A172 (cell line): ENCODE data around the gene VAV2. TPM values are rescaled to one million over a fixed set of nuclear protein-coding genes. Genes with fewer than 3 reads are reported as not detected.

Source experiments
- DNase-seq: peaks from one replicate; pipeline ENCODE4 v3.0.0-alpha.2; 2015; ENCODE audit warnings: low spot score
- total RNA-seq: library from RNA; depleted of rRNA; stranded (reverse); fragments of >200 nt; shearing (Covaris generic); gene quantifications from 2 replicates; pipeline ENCODE4 v1.2.3, GENCODE V29; 2014; rRNA removed

The VAV2 gene
- total RNA-seq: 14.2 and 14.4 TPM in 2 replicates

- peak; percentile 56 for DNase-seq
Measured at GRCh38 chr9:133991964-133992779, at the start of gene VAV2. Gene VAV2, minus strand, starts transcription at chr9:133992324. Its CDS starts 46 bp downstream, at chr9:133992278.

DNA sequence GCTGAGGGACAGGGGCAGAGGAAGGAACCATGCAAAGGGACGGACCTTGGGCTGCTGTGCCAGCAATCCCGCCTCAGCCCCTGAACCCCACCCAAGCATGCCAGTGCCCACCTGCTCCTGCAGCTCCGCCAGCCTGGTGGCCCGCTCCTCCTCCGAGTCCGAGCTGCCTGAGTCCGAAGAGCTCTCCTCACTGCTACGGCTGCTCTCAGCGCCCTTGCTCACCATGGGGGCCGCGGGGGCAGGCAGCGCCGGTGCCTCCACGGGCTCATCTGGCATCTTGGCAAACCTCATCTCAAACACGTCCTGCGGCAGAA, 49.5 kb upstream of the VAV2 start:
- DNase-seq: no peak

DNA sequence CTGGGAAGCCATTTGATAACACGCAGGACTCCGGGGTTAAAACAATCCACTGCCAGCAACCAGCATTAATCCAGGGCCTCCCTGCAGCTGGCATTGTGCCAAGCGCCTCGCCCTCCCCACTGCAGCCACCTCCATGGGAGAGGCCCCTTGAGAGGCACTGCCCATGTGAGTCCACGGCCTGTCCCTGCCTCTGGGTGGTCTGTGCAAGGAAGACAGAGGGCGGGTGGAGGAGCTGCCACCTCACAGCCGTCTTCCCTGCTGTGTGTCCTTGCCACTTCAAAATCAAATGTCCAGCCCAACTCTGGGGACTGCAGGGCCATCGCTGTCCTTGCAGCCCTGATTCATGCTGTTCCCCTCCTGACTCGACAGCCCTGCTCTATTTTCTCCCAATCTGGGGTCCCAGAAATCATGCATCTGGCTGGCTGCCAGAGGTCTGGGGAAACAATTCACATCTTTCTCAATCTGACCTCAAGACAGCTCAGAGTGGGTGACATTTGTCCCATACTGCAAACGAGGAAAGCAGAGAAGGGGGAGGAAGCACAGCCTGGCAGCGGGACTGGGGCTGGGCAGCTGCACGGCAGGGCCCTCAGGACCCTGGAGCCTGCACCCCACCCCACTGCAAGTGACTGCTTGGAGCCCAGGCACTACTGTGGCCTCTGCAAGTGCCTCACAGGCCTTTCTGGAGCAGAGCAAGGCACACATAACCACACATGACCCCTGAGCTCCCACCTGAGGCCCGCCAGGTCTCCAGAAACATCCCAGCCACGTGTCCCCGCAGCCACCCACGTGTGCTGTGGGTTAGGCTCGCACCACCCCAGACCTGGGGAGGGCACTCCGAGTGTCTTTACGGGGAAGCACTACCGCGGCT, 48.9 kb upstream of the VAV2 start:
- no peak for DNase-seq

DNA sequence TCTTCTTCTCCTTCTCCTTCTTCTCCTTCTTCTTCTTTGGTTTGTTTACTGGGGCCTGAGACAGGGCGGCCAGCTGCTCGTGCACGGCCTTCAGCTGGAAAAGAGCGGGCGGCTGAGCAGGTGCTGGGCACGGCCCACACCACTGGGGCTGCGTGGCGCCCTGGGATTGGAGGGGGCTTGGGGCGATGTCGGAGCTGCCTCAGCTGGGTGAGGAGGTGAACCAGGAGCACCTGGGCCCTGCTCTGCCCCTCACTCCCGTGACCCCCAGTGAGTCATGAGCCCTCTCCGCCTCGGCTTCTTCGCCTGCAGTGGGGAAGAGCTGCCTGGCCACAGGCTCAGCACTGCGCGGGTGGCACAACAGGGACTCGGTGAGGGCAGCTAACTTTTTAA, 48.0 kb upstream of the VAV2 start:
- DNase-seq: no peak

- no peak for DNase-seq
Measured at GRCh38 chr9:134039386-134040175, 47.5 kb upstream of the VAV2 start.

DNA sequence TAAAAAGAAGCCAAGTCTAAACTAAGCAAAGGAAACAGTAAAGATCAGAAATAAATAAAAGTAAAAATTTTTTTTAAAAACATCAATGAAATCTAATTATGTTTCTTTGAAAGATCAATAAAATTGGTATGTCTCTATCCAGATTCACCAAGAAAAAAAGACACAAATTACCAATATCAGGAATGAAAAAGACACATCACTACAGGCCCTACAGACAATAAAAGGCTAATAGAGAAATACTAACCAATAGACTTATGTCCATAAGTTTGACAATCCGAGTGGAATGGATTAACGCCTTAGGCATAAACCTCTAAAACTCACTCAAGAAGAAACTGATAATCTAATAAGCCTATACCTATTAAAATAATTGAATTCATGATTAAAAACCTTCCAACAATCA, 45.5 kb upstream of the VAV2 start:
- DNase-seq: no peak

DNA sequence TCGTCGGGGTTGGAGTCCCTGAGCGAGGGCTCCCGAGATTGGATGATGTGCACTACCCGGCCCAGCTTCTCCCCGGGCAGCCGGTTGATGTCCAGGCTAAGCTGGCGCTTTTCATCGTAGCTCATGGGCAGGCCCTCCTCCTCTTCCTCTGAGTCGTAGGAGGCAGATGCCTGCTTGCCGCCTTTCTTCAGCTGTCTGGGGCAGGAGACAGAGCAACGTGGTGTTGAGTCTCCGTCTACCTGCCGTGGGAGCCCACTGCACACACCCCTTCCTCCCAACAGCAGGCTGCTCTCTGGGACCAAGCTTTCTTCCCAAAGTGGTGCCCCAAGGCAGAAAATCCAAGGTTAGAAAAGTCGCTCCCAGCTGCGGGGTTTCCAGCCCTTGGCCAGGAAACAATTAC, 44.0 kb upstream of the VAV2 start:
- DNase-seq: no peak

DNA sequence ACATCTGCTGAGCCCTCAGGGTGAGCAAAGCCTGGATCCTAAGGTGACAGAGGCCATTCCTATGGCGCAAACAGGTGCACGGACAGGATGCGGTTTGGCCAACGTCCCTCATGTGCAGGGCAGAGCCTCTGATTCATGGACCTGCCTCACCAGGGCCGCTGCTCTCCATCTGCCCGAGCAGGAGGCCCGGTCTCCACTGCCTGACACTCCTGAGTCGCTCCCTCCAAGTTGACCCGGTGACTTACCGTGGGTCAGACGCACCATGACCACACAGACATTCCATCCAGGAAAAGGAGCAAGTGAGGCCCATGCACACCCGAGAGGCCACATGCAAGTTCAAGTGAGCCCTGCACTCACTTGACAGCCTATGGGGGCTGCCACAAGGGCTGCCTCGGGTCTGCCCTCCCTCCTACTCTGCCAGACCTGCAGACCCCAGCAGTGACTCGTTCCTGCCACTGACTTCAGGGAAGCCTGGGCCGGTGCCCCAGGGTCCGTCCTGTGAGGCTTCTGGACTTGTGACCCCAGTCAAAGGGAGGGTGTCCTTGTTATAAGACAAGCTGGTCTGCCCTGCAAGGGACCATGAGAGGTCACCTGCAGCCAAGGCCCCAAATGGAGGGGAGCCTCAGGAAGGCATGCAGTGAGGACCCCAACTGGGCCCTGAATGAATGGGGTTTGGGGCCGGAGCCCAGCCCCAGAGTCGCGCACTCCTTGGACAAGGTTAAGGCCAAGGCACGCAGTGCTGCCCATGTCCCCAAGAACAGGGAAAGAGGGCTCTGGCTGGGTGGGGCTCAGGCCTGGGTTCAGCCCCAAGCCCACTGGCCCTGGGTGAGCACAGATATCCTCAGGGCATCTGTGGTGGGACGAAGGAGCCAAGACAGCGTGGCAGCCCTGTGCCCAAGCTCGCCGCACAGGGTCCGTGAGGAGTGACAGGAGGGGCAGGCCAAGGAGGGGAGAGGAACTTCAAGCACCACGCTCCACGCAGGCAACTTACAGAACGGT, 43.2 kb upstream of the VAV2 start:
- no peak for DNase-seq

DNA sequence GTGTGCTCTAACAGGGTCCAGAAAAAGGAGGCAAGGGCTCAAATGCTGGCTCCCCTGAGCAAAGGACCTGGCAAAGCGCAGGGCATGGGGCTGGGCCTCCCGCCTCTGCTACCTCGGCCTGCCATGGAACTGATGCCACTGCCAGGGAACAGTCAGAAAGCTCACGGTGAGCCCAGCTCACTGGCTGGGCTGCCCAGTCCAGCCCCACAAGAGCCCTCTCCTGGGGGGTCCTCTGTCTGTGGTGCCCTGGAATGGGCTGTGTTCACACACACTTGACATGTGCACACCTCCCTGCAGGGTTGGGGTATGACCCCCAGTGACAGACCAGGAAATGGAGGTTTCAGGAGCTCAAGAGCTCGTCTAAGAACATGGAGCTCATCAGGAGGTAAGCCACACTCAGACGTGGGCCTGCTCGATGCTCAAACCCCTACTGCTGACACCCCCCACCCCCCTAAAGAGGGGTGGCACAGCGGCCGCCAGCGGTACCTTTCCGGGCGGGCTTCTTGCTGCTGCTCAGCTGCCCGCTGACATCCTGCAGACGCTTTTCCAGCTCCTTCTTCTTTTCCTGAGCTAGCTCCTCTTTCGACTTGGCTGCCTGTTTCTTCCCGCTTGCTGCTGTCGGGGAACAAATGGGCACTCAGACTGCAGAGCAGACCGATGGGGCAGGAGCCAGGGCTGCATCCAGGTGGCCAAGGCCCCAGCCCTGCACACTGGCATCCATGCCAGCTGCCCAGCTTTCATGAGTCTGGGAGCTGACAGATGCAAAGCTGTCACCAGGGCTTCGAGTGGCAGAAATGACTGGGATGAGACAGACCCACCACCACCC, 42.3 kb upstream of the VAV2 start:
- no peak for DNase-seq

DNA sequence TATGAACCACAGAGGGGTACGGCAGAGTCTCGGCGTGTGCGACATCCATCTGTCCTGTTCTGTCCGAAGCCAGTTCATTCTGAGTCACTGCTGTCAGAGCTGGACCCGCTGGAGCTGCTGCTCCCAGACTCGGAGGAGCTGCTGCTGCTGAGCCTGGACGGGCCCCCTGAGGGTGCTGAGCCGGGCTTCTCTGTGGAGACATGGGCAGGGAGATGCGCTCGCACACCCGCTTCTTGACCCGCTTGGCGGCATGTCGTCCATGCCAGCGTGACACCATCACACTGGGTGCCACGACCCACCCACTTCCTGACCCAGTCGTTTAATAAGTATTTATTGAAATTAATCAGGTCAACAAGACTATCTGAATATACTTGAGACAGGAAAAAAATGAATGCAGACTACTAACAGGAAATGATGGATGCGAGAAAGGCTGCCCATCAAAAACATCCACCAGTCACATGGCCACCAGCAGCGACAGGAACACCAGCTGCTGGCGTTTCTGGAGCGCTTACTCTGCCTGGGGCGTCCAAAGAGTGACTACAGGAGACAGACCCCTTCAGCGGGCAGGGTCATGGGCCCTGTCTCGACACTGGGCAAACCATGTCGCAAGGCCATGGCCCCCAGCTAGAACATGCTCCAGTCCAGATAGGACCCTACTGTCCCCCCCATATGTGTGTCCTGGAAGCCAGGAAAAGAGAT, 41.5 kb upstream of the VAV2 start:
- no peak for DNase-seq

DNA sequence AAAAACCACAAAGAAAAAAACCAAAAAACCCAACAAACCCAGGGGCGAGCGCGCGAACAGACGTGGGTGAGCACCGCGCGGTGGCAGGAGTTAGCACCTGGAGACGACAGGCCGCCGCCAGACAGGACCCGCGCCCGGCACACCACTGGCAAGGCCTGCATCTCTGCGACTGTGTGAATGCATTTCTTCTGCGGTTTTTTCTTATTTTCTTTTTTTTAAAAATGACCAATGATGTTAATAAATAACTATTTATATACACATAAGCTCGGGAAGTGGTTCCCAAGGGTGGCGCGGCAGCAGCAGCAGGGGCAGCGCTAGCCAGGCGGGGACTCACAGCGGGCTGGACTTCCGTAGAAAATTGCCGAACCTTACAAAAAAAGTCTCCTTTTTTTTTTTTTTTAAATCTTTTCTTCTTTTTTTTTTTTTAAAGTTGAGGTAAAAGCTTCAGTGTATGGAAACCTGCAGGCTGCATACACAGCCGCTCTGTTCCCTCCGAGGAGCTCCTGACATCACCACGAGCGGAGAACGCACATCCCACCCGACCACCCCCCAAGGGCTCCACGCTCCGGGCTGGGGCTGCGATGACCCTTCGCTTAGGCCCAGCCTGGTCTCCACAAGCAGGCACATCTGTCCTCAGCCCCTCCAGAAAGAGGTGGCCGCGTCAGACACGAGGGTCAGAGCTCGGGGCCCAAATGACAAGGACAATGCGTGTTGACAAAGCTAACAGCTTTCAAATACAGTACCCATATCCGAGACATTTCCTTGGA, 40.5 kb upstream of the VAV2 start:
- no peak for DNase-seq

DNA sequence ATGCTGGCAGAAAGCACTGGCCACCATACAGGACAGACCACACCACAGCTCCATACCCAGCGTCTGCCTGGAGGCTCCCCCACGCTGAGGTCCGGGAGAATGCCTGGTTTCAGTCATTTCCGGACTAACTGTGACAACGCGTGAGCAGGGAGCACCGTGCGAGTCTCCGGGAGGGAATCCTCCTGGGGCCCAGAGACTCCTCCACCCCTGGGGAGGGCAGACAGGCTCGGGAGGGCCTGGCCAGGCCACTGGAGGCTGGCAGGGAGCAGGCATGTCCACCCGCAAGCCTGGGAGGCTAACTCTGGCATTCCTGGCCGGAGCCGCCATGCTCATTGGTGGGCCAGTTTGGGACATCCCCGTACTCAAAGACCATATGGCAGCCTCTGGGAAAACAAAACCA, 39.7 kb upstream of the VAV2 start:
- DNase-seq: no peak

DNA sequence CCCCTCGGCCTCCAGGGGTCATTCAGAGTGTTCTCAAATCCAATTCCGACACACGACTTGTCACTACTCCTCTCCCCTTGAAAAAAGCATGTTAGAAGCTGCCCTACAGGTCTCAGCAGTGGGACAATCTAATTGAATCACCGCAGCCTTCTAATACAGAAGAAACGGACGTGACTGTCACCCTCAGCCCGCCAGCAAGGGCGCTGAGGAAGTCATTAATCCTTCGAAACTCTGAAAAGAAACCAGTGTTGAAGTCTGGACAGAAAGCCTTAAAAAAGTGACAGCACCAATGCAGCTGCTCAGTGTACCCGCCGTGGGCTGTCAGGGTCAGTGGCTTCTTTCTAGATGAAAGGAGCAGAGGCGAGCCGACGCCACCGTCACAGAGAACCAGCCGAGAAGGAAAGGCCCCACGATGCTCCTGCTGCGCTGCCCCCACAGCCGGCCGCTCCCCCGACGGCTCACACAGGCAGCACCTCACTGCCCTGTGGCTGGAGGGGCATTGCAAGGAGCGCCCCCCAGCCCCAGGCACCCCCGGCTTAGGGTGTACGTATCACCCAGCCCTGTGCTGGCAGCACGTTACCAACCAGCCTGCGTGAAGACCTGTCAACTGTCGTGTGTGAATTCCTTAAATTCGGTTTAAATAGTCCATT, 38.8 kb upstream of the VAV2 start:
- no peak for DNase-seq

DNA sequence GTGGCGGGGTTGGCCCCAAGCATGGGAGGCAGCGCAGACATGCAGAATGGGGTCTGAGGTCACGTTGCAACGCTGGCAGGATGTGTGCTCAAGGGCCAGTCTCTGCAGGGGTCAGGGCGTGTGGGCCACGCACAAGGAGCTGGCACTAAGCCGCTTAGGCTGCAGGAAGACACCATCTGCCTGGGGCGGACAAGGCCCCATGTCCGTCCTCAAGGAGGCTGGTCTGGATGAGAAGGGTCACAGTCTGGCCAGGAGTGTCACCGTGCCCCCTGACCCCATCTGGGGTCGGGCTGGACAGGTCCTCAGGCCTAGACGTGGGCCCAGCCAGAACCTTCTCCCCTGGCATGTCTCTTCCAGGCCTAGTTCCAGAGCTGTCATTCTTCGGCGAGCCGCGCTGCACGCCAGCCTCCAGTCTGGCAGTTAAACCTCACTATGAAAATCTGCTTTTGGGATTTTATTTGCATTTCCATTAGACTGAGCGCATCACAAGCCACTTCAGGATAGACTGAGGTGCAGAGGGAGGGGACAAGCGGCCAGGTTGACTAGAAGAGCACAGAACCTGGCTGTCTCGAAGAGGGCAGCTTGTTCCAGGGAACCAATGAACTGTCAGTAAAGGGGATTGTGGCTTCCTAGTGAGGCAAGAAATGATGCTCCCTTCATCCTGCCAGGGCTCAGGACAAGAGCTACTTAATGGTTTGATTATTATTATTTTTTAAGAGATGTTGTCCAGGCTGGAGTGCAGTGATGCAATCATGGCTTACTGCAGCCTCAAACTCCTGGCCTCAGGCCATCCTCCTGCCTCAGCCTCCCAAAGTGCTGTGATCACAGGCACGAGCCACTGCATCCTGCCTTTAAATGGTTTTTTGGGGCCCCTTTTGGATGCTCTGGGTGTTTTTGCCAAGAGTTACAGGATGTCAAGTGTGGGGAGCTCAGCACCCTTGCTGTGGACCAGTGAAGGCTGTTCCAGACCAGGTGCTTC, 37.4 kb upstream of the VAV2 start:
- DNase-seq: no peak

DNA sequence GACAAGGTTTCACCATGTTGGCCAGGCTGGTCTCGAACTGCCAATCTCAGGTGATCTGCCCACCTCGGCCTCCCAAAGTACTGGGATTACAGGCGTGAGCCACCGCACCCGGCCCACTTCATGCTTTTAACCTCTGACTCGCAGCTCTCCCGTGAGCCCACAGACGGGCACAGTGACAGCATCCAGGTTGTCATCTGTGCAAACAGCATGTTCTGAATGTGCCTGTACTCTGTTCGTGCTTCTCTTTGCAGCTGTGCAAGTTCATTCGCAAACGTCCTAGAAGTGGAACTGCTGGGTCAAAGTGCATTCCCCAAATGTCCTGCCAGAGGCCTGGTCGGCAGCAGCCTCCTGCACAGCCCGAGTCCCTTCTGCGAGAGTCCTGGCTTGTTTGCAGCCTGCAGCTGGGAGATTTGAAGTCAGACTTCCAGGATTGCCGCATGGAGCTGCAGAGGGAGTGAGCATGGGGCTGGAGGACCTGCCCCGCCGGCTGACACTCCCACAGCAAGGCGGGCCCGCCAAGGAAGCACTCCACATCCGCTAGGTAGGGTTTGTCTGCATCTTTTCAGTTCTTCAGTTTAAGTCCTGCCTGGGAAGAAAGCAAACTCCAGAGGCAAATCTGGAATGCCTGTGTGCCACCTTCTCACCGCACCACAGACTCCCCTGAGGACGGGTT, 36.6 kb upstream of the VAV2 start:
- DNase-seq: no peak

DNA sequence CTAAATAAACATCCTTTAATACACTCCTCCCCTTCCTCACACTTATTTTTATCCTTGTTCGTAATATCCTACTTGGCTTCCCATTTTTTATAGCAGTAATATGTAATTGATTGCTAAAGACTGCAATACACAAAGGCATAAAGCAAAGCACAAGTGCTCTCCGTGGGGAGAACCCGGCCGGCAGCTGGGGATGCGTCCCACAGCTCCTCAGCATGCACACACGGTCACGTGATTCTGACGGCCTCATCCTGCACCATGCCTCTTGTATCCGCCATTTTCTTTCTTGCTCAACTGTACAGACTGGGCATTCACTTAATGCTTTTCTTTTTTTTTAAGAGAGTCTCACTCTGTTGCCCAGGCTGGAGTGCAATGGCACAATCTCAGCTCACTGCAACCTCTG, 36.0 kb upstream of the VAV2 start:
- no peak for DNase-seq
